ENCODE measurements around the gene TSHZ2.
"Not testable (repeated sequence)": the region's sequence is repeated elsewhere in the genome, so short reads cannot be mapped to it uniquely, and the experiment has no call there.

The TSHZ2 gene

GRCh38 chr20:52963131-52963530 lies 9.0 kb upstream of the TSHZ2 start:
- H3K4me3 ChIP-seq (replicated peaks; ENCODE audit: low read depth, low read length): no peak overlapping the region
- no peak for TF ChIP-seq CTCF (IDR thresholded peaks at IDR 0.05; ENCODE audit: low read depth, low read length, missing control alignments)
- DNase-seq (ENCODE audit: extremely low read depth, low read depth): no peak

GRCh38 chr20:52964131-52964530 lies 8.0 kb upstream of the TSHZ2 start:
- no peak overlapping the region for H3K4me3 ChIP-seq (replicated peaks; ENCODE audit: low read depth, low read length)
- TF ChIP-seq CTCF (IDR thresholded peaks at IDR 0.05; ENCODE audit: low read depth, low read length, missing control alignments): no peak
- no peak for DNase-seq (ENCODE audit: extremely low read depth, low read depth)

GRCh38 chr20:52965380-52965779 lies 6.8 kb upstream of the TSHZ2 start:
- no peak for TF ChIP-seq CTCF (IDR thresholded peaks at IDR 0.05; ENCODE audit: low read depth, low read length, missing control alignments)
- no peak for DNase-seq (ENCODE audit: extremely low read depth, low read depth)

GRCh38 chr20:52965819-52966218 lies 6.3 kb upstream of the TSHZ2 start:
- no peak for TF ChIP-seq CTCF (IDR thresholded peaks at IDR 0.05; ENCODE audit: low read depth, low read length, missing control alignments)
- H3K4me3 ChIP-seq (replicated peaks; ENCODE audit: low read depth, low read length): no peak overlapping the region
- DNase-seq (ENCODE audit: extremely low read depth, low read depth): no peak

More at GRCh38 chr20:52965380-52965779, 6.8 kb upstream of the TSHZ2 start:
- no peak overlapping the region for H3K4me3 ChIP-seq (replicated peaks; ENCODE audit: low read depth, low read length)

- not testable (repeated sequence) for H3K4me3 ChIP-seq (replicated peaks; ENCODE audit: low read depth, low read length); DNase-seq (ENCODE audit: extremely low read depth, low read depth)
Observed at GRCh38 chr20:52966543-52966942, 5.6 kb upstream of the TSHZ2 start.

- no peak overlapping the region for H3K4me3 ChIP-seq (replicated peaks; ENCODE audit: low read depth, low read length)
- TF ChIP-seq CTCF (IDR thresholded peaks at IDR 0.05; ENCODE audit: low read depth, low read length, missing control alignments): no peak
- DNase-seq (ENCODE audit: extremely low read depth, low read depth): no peak
Observed at GRCh38 chr20:52971498-52972189, 514 bp upstream of the TSHZ2 start.

GRCh38 chr20:52972965-52973819 lies 1.0 kb downstream of the TSHZ2 start:
- no peak for DNase-seq (ENCODE audit: extremely low read depth, low read depth)
- no peak overlapping the region for H3K4me3 ChIP-seq (replicated peaks; ENCODE audit: low read depth, low read length)
- TF ChIP-seq CTCF (IDR thresholded peaks at IDR 0.05; ENCODE audit: low read depth, low read length, missing control alignments): no peak
